Measurements from ENCODE around the gene DIP2C.

Gene DIP2C

DNA sequence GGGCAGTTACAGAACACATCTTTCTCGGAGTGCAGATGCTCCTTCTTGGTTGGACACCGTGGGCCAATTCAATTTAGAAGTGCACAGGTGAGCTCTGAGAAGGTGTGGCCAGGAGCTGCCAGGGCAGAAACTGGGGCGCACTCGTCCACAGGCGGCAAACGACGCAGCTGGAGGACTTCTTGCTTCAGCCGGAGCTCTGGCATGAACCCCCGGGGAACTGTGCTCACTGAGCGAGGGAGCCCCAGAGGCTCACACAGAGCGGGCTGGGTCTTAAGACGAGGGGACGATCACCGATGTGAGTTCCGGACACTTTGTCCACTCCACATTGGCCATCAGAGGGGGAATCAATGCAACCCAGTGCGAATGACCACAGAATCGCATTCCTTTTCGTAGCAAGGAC, 413.8 kb downstream of the DIP2C start:
- Histone ChIP-seq H3K56ac (ENCODE audit: low read length) (no peak overlapping the region), H3K27ac (ENCODE audit: low read depth, low read length) (no peak overlapping the region), H3K9ac (ENCODE audit: low read length) (no peak overlapping the region), H2AK5ac (ENCODE audit: low read length) (no peak overlapping the region), H4K8ac (ENCODE audit: low read depth, low read length) (no peak overlapping the region), H3K4me3 (ENCODE audit: low read length) (no peak overlapping the region), H3K79me1 (ENCODE audit: low read length) (no peaks in the 10 kb centered on the region), H3K18ac (ENCODE audit: low read length) (no peak overlapping the region), H2BK15ac (replicated peaks; ENCODE audit: low read depth) (no peak overlapping the region), H4K5ac (ENCODE audit: low read length) (no peak overlapping the region), H3K23ac (ENCODE audit: low read length) (no peak overlapping the region), H3K79me2 (ENCODE audit: control insufficient read depth, insufficient read depth, low read length) (no peaks in the 10 kb centered on the region), H3K4me2 (ENCODE audit: low read length) (no peak overlapping the region), H3K4ac (ENCODE audit: low read depth, low read length) (no peak overlapping the region), H3K36me3 (ENCODE audit: control insufficient read depth, insufficient read depth, low read length) (no peaks in the 10 kb centered on the region), H2BK120ac (ENCODE audit: low read depth, low read length) (no peak overlapping the region), H3K27me3 (ENCODE audit: insufficient read depth, low read length, poor library complexity) (no peaks in the 10 kb centered on the region), H2BK5ac (ENCODE audit: low read length) (no peak overlapping the region), H3K4me1 (ENCODE audit: control insufficient read depth, low read depth, low read length) (no peaks in the 10 kb centered on the region)
- DNase-seq, result no peak
- WGBS (ENCODE audit: extremely low coverage, insufficient coverage, low lambda C conversion rate), result no CpG with 5 or more reads among the region's 18 CpGs

DNA sequence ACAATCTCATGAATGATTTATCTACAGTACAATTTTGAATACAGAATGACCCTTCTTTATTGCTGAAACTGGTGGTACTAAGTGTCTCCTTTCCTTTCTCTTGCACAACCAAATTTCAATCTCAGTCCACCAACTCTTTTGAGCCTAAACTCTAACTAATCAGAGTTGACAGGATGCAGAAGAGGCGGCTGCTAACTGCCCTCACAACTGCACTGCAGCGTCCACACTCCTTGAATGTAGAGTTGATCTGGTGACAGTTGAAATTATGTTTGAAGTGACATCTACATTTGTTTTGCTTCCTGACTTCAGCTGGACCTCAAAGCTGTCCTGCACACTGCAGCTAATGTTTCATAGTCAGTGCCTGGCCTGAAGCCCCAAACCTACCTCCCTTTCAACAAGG, 414.6 kb downstream of the DIP2C start:
- no peak overlapping the region for H3K27ac ChIP-seq (ENCODE audit: low read depth, low read length)
- H3K23ac ChIP-seq (ENCODE audit: low read length), result no peak overlapping the region
- H3K79me2 ChIP-seq (ENCODE audit: control insufficient read depth, insufficient read depth, low read length), result no peaks in the 10 kb centered on the region
- no peaks in the 10 kb centered on the region for H3K36me3 ChIP-seq (ENCODE audit: control insufficient read depth, insufficient read depth, low read length)
- no peak overlapping the region for H3K18ac ChIP-seq (ENCODE audit: low read length)
- H3K4me1 ChIP-seq (ENCODE audit: control insufficient read depth, low read depth, low read length), result no peaks in the 10 kb centered on the region
- no peak overlapping the region for H2AK5ac ChIP-seq (ENCODE audit: low read length)
- no peak overlapping the region for H3K4ac ChIP-seq (ENCODE audit: low read depth, low read length)
- H3K9ac ChIP-seq (ENCODE audit: low read length), result no peak overlapping the region
- no peak overlapping the region for H2BK5ac ChIP-seq (ENCODE audit: low read length)
- no peak overlapping the region for H2BK120ac ChIP-seq (ENCODE audit: low read depth, low read length)
- no peaks in the 10 kb centered on the region for H3K27me3 ChIP-seq (ENCODE audit: insufficient read depth, low read length, poor library complexity)
- no peaks in the 10 kb centered on the region for H3K79me1 ChIP-seq (ENCODE audit: low read length)
- no peak overlapping the region for H2BK15ac ChIP-seq (replicated peaks; ENCODE audit: low read depth)
- H3K4me3 ChIP-seq (ENCODE audit: low read length), result no peak overlapping the region
- no peak overlapping the region for H3K56ac ChIP-seq (ENCODE audit: low read length)
- H4K8ac ChIP-seq (ENCODE audit: low read depth, low read length), result no peak overlapping the region
- H3K4me2 ChIP-seq (ENCODE audit: low read length), result no peak overlapping the region
- no peak overlapping the region for H4K5ac ChIP-seq (ENCODE audit: low read length)
- no CpG with 5 or more reads among the region's 2 CpGs for WGBS (ENCODE audit: extremely low coverage, insufficient coverage, low lambda C conversion rate)
- DNase-seq, result no peak

DNA sequence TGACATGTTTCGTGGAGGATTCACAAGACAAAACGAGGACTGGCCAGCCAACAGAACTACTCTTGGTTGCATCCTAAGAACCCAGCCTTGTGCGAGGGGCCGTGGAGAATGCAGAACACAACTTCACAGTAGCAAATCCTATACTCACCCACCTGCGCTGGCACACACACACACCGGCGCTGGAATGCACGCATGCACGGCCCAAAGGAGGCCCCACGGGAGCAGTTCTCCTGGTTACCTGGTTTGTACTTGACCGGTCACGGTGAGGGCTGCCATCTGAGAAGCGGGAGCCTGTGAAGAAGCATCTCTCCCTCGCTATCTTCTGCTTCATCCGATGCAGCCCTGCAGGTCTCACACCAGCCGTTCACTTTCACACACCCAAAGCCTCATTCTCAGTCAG, 416.4 kb downstream of the DIP2C start:
- no peak overlapping the region for H4K5ac ChIP-seq (ENCODE audit: low read length)
- H3K27me3 ChIP-seq (ENCODE audit: insufficient read depth, low read length, poor library complexity), result no peaks in the 10 kb centered on the region
- no peak overlapping the region for H3K4ac ChIP-seq (ENCODE audit: low read depth, low read length)
- no peaks in the 10 kb centered on the region for H3K79me1 ChIP-seq (ENCODE audit: low read length)
- no peak for DNase-seq
- no peaks in the 10 kb centered on the region for H3K36me3 ChIP-seq (ENCODE audit: control insufficient read depth, insufficient read depth, low read length)
- no peak overlapping the region for H3K23ac ChIP-seq (ENCODE audit: low read length)
- no peak overlapping the region for H3K4me2 ChIP-seq (ENCODE audit: low read length)
- no peak overlapping the region for H2AK5ac ChIP-seq (ENCODE audit: low read length)
- no CpG with 5 or more reads among the region's 16 CpGs for WGBS (ENCODE audit: extremely low coverage, insufficient coverage, low lambda C conversion rate)
- no peak overlapping the region for H3K18ac ChIP-seq (ENCODE audit: low read length)
- H3K9ac ChIP-seq (ENCODE audit: low read length), result no peak overlapping the region
- no peaks in the 10 kb centered on the region for H3K79me2 ChIP-seq (ENCODE audit: control insufficient read depth, insufficient read depth, low read length)
- H3K4me1 ChIP-seq (ENCODE audit: control insufficient read depth, low read depth, low read length), result no peaks in the 10 kb centered on the region
- H3K56ac ChIP-seq (ENCODE audit: low read length), result no peak overlapping the region
- H2BK15ac ChIP-seq (replicated peaks; ENCODE audit: low read depth), result no peak overlapping the region
- H3K4me3 ChIP-seq (ENCODE audit: low read length), result no peak overlapping the region
- no peak overlapping the region for H4K8ac ChIP-seq (ENCODE audit: low read depth, low read length)
- H2BK120ac ChIP-seq (ENCODE audit: low read depth, low read length), result no peak overlapping the region
- no peak overlapping the region for H3K27ac ChIP-seq (ENCODE audit: low read depth, low read length)
- no peak overlapping the region for H2BK5ac ChIP-seq (ENCODE audit: low read length)

DNA sequence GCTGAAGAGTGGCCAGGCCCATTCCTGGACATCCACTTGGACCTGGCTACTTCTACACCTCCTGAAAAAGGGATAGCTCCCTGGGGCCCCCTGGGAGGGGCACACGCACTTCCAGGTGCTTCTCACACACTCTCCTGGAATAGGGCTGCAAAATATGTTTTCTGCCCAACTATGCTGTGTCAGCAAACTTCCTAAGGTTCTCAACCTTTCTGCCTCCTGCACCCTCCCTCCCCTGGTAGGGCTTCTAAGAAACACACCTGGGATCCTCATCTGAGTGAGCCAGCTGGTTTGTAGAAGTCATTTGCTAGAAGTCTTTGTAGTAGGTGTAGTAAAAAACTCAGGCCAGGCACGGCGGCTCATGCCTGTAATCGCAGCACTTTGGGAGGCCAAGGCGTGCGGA, 417.7 kb downstream of the DIP2C start:
- Histone ChIP-seq H4K8ac (ENCODE audit: low read depth, low read length) (no peak overlapping the region), H3K79me2 (ENCODE audit: control insufficient read depth, insufficient read depth, low read length) (no peaks in the 10 kb centered on the region), H2BK15ac (replicated peaks; ENCODE audit: low read depth) (no peak overlapping the region), H2BK5ac (ENCODE audit: low read length) (no peak overlapping the region), H4K5ac (ENCODE audit: low read length) (no peak overlapping the region), H3K79me1 (ENCODE audit: low read length) (no peaks in the 10 kb centered on the region), H3K18ac (ENCODE audit: low read length) (no peak overlapping the region), H3K4me3 (ENCODE audit: low read length) (no peak overlapping the region), H3K27ac (ENCODE audit: low read depth, low read length) (no peak overlapping the region), H2AK5ac (ENCODE audit: low read length) (no peak overlapping the region), H3K9ac (ENCODE audit: low read length) (no peak overlapping the region), H3K56ac (ENCODE audit: low read length) (no peak overlapping the region), H2BK120ac (ENCODE audit: low read depth, low read length) (no peak overlapping the region), H3K4ac (ENCODE audit: low read depth, low read length) (no peak overlapping the region), H3K4me2 (ENCODE audit: low read length) (no peak overlapping the region), H3K27me3 (ENCODE audit: insufficient read depth, low read length, poor library complexity) (no peaks in the 10 kb centered on the region), H3K23ac (ENCODE audit: low read length) (no peak overlapping the region), H3K4me1 (ENCODE audit: control insufficient read depth, low read depth, low read length) (no peaks in the 10 kb centered on the region), H3K36me3 (ENCODE audit: control insufficient read depth, insufficient read depth, low read length) (no peaks in the 10 kb centered on the region)
- no peak for DNase-seq
- WGBS (ENCODE audit: extremely low coverage, insufficient coverage, low lambda C conversion rate), result no CpG with 5 or more reads among the region's 6 CpGs

DNA sequence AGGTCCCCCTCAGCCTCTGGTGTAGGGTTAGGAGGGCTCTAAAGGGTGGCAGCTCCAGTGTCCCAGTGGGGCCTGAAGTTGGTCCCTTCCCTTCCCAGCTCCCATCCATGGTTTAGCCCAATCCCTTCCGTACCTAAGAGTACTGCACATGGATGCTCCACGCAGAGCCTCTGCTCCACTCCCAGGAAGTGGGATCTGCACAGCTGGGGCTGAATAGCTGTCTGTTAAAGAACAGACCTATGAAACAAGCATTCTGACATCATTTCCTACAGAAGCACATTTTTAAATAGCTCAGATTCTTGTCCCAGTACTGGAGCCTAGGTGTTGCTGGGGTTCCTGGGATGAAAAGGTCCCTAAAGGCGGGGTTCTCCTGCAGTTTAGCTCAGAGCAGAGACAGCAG, 418.3 kb downstream of the DIP2C start:
- no peaks in the 10 kb centered on the region for H3K79me2 ChIP-seq (ENCODE audit: control insufficient read depth, insufficient read depth, low read length)
- no peak overlapping the region for H4K5ac ChIP-seq (ENCODE audit: low read length)
- H3K36me3 ChIP-seq (ENCODE audit: control insufficient read depth, insufficient read depth, low read length), result no peaks in the 10 kb centered on the region
- no peaks in the 10 kb centered on the region for H3K79me1 ChIP-seq (ENCODE audit: low read length)
- no peak overlapping the region for H3K56ac ChIP-seq (ENCODE audit: low read length)
- H3K27me3 ChIP-seq (ENCODE audit: insufficient read depth, low read length, poor library complexity), result no peaks in the 10 kb centered on the region
- H2BK15ac ChIP-seq (replicated peaks; ENCODE audit: low read depth), result no peak overlapping the region
- H3K4ac ChIP-seq (ENCODE audit: low read depth, low read length), result no peak overlapping the region
- no peaks in the 10 kb centered on the region for H3K4me1 ChIP-seq (ENCODE audit: control insufficient read depth, low read depth, low read length)
- H3K18ac ChIP-seq (ENCODE audit: low read length), result no peak overlapping the region
- H3K4me3 ChIP-seq (ENCODE audit: low read length), result no peak overlapping the region
- WGBS (ENCODE audit: extremely low coverage, insufficient coverage, low lambda C conversion rate), result no CpG with 5 or more reads among the region's 3 CpGs
- no peak for DNase-seq
- no peak overlapping the region for H3K23ac ChIP-seq (ENCODE audit: low read length)
- no peak overlapping the region for H3K4me2 ChIP-seq (ENCODE audit: low read length)
- H3K27ac ChIP-seq (ENCODE audit: low read depth, low read length), result no peak overlapping the region
- no peak overlapping the region for H2AK5ac ChIP-seq (ENCODE audit: low read length)
- H2BK5ac ChIP-seq (ENCODE audit: low read length), result no peak overlapping the region
- H3K9ac ChIP-seq (ENCODE audit: low read length), result no peak overlapping the region
- H4K8ac ChIP-seq (ENCODE audit: low read depth, low read length), result no peak overlapping the region
- no peak overlapping the region for H2BK120ac ChIP-seq (ENCODE audit: low read depth, low read length)

DNA sequence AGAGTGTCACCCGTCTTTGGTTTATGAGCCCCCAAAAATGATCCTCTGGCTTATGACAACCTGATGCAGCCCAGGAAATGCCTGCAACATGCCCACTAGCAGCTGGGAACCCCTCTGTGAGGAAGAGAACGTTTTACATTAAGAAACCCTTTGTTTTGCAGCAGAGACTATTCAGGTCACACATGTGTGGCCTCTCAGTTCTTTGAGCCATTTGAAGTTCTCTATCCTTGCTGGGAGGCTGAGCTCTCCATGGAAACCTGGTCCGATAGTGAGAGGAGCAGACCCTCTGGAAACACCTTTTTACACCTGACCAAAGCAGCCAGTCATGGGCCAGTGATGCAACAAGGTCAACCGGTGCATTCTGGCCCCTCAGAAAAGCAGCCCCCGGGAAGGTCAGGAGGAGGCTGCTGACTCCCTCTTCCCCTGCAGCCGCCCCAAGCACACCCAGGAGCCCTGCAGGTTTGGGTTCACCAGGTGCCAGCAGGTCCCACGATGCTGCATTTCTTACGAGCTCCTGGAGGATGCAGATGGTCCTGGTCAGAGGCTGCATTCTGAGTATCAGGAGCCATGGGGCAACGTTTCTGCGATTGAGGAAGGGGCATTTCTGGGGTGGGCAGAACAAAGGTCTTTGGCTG, 419.9 kb downstream of the DIP2C start:
- Histone ChIP-seq H3K18ac (ENCODE audit: low read length) (no peak overlapping the region), H2AK5ac (ENCODE audit: low read length) (no peak overlapping the region), H3K4me1 (ENCODE audit: control insufficient read depth, low read depth, low read length) (no peaks in the 10 kb centered on the region), H3K27ac (ENCODE audit: low read depth, low read length) (no peak overlapping the region), H3K56ac (ENCODE audit: low read length) (no peak overlapping the region), H3K27me3 (ENCODE audit: insufficient read depth, low read length, poor library complexity) (no peaks in the 10 kb centered on the region), H2BK120ac (ENCODE audit: low read depth, low read length) (no peak overlapping the region), H4K8ac (ENCODE audit: low read depth, low read length) (no peak overlapping the region), H4K5ac (ENCODE audit: low read length) (no peak overlapping the region), H2BK5ac (ENCODE audit: low read length) (no peak overlapping the region), H3K4me2 (ENCODE audit: low read length) (no peak overlapping the region), H3K36me3 (ENCODE audit: control insufficient read depth, insufficient read depth, low read length) (no peaks in the 10 kb centered on the region), H2BK15ac (replicated peaks; ENCODE audit: low read depth) (no peak overlapping the region), H3K9ac (ENCODE audit: low read length) (no peak overlapping the region), H3K4me3 (ENCODE audit: low read length) (no peak overlapping the region), H3K23ac (ENCODE audit: low read length) (no peak overlapping the region), H3K79me1 (ENCODE audit: low read length) (no peaks in the 10 kb centered on the region), H3K4ac (ENCODE audit: low read depth, low read length) (no peak overlapping the region), H3K79me2 (ENCODE audit: control insufficient read depth, insufficient read depth, low read length) (no peaks in the 10 kb centered on the region)
- no CpG with 5 or more reads among the region's 10 CpGs for WGBS (ENCODE audit: extremely low coverage, insufficient coverage, low lambda C conversion rate)
- no peak for DNase-seq
